HS-5 (cell line): Measurements from ENCODE around the gene HRC.
"Not testable (repeated sequence)": the region's sequence is repeated elsewhere in the genome, so short reads cannot be mapped to it uniquely, and the experiment has no call there.

Source experiments
- DNase-seq: peaks from one replicate; pipeline ENCODE4 v3.0.0-alpha.2; 2012; ENCODE audit warnings: low read depth

Gene HRC, protein sequence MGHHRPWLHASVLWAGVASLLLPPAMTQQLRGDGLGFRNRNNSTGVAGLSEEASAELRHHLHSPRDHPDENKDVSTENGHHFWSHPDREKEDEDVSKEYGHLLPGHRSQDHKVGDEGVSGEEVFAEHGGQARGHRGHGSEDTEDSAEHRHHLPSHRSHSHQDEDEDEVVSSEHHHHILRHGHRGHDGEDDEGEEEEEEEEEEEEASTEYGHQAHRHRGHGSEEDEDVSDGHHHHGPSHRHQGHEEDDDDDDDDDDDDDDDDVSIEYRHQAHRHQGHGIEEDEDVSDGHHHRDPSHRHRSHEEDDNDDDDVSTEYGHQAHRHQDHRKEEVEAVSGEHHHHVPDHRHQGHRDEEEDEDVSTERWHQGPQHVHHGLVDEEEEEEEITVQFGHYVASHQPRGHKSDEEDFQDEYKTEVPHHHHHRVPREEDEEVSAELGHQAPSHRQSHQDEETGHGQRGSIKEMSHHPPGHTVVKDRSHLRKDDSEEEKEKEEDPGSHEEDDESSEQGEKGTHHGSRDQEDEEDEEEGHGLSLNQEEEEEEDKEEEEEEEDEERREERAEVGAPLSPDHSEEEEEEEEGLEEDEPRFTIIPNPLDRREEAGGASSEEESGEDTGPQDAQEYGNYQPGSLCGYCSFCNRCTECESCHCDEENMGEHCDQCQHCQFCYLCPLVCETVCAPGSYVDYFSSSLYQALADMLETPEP

DNA sequence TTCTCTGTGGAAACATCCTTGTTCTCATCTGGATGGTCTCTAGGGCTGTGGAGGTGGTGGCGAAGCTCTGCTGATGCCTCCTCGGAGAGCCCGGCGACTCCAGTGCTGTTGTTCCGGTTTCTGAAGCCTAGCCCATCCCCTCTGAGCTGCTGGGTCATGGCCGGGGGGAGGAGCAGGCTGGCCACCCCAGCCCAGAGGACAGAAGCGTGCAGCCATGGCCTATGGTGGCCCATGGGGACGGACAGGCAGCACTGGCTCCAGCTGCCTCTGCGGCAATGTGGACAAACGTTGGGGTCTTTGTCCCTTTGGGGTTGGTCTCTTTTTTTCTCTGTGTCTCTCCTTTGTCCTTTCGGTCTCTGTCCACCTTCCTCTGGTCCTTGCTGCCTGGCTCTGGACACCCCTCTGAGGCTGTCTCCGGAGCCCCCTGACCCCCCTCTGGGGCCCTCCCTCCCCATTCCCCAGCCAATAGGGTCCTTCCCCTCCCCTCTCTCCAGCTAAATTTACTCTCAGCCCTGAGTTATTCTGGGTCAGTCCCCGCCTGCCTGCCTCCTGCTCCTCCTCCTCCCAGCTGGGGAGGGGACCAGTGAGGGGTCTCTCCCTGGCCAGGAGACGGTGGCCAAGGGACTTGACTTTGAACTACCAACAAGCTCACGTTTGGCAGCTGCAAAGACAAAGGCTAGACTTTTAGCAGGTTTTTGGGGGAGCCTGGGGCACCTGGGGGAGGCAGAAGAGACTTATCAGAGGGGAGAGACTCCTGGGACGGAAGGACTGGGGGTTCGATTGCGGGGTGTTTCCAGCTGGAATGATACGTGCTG, at the start of gene HRC:
TSS of gene HRC (minus strand) at position 392 of the 815 bp plus-strand sequence. CDS start at position 233, 159 bp downstream.
- no peak for DNase-seq

DNA sequence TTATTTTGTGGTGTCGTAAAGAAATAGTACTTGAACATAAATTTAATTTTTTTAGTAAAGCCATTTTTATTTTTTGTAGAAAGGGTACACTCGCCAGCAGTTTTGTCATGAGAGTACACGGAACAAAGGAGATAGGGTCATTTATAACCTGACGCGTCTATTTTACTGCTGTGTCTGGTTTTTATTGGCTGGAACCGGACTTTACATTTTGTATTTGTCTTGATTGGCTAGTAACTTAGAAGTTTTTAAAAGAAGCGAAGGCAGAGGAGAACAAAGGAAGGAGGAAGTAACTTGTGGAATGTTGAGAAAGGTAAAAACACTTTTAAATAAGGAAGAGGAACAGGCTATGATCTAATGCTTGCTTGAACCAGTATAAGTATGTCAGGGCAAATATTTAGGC, 45.8 kb upstream of the HRC start:
- no peak for DNase-seq

DNA sequence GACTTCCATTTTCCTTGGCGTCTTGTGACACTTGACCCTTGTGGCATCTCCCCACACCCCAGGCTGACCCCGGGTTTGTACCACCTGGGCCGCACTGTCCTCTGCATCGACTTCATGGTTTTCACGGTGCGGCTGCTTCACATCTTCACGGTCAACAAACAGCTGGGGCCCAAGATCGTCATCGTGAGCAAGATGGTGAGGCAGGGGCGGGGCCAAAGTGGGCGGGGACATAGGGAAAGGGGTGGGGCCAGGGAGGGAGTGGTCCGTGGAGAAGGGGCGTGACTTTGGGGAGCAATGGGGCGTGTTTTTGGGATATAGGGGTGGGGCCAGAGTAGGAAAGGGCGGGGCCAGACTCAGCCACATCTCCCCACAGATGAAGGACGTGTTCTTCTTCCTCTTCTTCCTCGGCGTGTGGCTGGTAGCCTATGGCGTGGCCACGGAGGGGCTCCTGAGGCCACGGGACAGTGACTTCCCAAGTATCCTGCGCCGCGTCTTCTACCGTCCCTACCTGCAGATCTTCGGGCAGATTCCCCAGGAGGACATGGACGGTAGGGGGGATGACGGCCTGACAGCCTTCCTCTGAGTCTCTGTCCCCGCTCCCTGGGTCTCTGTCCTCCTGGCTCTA, 45.2 kb upstream of the HRC start:
- no peak for DNase-seq

DNA sequence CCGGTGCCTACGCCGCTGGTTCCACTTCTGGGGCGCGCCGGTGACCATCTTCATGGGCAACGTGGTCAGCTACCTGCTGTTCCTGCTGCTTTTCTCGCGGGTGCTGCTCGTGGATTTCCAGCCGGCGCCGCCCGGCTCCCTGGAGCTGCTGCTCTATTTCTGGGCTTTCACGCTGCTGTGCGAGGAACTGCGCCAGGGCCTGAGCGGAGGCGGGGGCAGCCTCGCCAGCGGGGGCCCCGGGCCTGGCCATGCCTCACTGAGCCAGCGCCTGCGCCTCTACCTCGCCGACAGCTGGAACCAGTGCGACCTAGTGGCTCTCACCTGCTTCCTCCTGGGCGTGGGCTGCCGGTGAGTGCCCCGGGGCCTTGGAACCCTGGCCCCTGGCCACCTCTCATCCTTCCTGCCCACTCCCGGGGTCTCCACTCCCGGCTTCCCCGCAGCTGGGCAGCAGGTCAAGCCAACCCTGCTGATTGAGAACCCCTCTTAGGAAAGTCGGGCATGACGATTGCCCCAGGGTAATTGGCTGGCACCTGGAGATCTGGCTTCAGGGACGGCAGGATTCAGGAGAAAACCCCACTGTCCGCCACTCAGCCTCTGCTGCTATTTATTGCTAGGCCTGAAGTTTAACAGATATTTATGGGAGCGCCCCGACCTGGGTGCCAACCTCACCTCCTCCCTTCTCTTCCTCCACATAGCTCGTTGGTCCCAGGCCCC, 41.5 kb upstream of the HRC start:
- DNase-seq: no peak

DNA sequence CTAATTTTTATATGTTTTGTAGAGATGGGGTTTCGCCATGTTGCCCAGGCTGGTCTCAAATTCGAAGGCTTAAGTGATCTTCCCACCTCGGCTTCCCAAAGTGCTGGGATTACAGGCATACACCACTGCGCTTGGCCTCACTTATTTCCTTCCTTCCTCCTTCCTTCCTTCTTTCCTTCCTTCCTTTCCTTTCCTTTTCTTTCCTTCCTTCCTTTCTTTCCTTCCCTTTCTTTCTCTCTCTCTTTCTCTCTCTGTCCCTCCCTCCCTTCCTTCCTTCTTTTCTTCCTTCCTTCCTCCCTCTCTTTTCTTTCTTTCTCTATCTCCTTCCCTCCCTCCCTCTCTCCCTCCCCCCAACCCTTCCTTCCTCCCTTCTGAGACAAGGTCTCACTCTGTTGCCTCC, 39.2 kb upstream of the HRC start:
- DNase-seq: no peak

DNA sequence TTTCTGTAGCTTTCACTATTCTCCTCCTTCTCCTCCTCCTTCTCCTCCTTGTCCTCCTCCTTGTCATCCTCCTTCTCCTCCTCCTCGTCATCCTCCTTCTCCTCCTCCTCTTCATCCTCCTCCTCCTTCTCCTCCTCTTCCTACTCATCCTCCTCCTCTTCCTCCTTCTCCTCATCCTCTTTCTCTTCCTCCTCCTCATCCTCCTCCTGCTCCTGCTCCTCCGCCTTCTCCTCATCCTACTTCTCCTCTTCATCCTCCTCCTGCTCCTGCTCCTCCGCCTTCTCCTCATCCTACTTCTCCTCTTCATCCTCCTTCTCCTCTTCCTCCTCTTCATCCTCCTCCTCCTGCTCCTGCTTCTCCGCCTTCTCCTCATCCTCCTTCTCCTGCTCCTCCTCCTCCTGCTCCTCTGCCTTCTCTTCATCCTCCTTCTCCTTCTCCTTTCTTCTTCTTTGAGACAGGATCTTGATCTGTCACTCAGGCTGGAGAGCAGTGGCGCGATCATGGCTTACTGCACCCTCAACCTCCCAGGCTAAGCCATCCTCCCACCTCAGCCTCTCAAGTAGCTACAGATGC, 38.7 kb upstream of the HRC start:
- DNase-seq: no peak

DNA sequence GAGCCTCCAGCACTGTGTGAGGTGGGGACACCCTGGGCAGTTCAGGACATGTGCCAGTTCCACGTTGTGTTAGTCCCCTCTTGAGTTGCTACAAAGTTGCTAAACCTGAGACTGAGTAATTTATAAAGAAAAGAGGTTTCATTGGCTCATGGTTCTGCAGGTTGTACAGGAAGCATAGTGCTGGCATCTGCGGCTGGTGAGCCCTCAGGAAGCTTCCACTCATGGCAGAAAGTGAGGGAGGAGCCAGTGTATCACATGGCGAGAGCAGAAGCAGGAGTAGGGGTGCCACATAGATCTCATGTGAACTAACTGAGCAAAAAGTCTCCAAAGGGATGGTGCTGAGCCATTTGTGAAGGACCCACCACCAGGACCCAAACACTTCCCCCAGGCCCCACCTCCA, 35.6 kb upstream of the HRC start:
- DNase-seq: no peak

DNA sequence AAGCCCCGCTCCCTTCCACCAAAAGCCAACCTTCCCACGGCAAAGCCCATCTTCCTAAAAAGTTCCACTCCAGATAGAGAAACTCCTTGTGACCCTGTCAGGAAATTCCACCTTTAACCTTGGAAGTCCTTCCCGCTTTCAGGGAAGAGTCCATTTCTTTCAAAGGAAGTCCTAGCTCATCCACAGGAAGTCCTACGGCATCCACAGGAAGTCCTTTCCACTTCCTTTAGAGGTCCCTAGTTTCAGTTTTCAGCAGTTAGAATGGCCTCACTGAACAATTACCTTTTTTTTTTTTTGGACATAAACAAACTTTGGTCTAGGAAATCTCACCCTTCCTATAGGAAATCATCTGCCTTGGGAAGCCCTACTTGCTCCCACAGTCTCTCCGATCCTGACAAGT, 34.1 kb upstream of the HRC start:
- no peak for DNase-seq

DNA sequence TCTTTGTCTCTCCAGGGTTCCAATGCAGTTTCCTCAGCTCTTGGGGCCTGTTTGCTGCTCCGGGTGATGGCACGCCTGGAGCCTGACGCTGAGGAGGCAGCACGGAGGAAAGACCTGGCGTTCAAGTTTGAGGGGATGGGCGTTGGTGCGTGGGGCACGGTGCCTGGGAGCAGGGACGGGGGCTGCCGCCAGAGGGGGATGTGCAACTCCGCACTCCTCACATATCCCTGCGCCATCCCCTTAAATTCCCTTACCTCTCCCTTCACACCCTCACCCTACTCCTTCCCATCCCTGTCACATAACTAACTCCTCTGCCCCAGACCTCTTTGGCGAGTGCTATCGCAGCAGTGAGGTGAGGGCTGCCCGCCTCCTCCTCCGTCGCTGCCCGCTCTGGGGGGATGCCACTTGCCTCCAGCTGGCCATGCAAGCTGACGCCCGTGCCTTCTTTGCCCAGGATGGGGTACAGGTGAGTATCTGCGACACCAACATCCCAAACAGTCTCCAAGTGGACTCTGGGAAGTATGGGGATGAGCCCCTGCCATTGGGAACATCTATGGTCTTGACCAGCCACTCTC, 33.5 kb upstream of the HRC start:
- no peak for DNase-seq

DNA sequence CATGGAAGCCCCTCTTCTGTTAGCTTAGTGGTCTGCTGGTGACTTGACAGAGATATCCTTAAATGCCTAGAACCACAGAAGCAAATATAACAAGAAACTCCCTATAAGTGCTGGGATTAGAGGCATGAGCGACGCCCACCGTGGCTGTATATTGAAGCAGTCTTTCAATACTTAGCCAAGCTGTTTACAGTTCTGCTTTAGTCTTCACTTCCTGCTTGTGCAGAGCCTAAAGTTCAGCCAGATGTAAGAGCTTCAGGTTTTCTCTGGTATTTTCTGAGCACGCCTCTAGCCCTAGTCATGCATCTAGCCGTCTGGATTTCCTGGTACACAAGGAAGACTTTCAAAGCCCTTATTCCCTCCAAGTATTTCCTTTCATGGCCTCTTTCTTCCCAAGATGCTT, 30.9 kb upstream of the HRC start:
- DNase-seq: no peak

DNA sequence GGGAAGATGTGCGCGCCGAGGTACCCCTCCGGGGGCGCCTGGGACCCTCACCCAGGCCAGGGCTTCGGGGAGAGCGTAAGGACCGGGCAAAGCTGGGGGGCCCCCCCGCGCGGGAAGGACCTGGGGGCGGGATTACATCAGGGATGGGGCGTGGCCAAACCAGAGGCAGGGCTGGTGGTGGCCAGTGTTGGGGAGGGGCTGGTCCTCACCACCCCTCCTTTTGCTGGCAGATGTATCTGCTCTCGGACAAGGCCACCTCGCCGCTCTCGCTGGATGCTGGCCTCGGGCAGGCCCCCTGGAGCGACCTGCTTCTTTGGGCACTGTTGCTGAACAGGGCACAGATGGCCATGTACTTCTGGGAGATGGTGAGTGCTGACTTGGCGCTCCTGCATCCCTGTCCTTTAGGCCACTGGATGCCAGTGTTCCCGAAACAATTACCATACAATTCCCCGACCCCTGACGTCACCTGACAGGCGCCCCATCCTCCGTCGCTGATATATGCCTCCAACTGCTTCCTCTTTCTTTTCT, 27.7 kb upstream of the HRC start:
- DNase-seq: no peak

DNA sequence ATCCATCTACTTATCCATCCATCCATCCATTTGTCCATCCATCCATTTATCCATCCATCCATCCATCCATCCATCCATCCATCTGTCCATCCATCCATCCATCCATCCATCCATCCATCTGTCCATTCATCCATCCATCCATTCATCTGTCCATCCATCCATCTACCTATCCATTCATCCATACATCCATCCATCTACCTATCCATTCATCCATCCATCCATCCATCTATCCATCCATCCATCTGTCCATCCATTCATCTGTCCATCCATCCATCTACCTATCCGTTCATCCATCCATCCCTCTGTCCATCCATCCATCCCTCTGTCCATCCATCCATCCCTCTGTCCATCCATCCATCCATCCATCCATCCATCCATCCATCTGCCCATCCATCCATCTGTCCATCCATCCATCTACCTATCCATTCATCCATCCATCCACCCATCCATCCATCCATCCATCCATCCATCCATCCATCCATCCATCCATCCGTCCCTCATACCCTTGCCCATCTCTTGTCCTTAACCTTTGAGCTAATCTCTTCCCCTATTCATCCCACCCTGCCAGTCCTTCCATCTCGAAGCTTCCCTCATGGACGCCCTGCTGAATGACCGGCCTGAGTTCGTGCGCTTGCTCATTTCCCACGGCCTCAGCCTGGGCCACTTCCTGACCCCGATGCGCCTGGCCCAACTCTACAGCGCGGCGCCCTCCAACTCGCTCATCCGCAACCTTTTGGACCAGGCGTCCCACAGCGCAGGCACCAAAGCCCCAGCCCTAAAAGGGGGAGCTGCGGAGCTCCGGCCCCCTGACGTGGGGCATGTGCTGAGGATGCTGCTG, 27.0 kb upstream of the HRC start:
- not testable (repeated sequence) for DNase-seq

DNA sequence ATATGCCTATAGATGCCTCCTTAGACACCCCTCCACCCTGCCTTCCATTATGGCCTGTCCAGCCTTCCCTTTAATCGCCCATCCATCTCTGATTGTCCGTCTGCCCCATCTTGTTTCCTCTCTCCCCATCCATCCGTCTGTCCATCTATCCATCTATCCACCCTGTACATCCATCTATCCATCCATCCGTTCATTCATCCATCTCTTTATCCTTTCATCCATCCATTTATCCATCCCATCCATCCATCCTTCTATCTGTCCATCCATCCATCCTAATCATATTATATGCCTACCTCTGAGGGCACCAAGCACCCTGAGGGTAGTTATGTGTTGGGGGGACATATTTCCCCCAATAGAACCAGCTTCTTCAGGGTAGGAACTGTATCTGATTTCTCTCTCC, 25.5 kb upstream of the HRC start:
- no peak for DNase-seq

DNA sequence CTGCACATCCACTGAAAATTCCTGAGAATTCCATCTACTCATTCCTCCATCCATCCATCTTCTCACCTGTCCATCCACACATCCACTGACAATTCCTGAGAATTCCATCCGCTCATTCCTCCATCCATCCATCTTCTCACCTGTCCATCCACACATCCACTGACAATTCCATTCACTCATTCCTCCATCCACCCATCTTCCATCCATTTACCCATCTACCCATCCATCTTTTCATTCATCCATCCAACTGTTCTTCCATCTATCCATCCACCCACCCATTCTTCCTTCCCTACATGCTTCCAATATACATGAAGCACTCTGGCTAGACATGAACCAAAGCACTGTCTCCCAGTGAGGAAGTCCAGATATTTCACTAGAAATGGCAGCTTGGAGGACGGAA, 18.0 kb upstream of the HRC start:
- DNase-seq: no peak

DNA sequence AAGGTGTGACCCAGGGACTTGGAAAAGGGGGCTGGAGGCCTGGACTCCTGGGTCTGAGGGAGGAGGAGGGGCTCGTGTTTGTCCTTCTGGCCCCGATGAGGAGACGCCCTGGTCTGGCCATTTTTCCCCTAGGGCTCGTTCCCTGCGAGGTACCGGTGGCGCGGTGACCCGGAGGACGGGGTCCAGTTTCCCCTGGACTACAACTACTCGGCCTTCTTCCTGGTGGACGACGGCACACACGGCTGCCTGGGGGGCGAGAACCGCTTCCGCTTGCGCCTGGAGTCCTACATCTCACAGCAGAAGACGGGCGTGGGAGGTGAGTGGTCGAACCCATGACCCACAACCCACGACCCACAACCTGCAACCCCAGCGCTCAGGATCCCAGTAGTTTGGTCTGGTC, 13.2 kb upstream of the HRC start:
- no peak for DNase-seq

DNA sequence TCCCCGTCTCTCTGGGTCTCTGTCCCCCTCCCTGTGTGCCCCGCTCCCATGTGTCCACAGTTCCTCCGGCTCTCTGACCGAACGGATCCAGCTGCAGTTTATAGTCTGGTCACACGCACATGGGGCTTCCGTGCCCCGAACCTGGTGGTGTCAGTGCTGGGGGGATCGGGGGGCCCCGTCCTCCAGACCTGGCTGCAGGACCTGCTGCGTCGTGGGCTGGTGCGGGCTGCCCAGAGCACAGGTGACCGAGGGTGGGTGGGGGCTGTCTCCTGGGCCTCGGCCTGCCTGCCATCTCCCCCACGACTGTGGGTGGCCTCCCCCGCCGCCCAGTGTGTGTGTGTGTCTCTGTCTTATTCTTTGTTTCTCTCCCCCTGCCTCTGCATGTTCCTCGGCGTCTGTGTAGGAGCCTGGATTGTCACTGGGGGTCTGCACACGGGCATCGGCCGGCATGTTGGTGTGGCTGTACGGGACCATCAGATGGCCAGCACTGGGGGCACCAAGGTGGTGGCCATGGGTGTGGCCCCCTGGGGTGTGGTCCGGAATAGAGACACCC, 12.7 kb upstream of the HRC start:
- DNase-seq: no peak

DNA sequence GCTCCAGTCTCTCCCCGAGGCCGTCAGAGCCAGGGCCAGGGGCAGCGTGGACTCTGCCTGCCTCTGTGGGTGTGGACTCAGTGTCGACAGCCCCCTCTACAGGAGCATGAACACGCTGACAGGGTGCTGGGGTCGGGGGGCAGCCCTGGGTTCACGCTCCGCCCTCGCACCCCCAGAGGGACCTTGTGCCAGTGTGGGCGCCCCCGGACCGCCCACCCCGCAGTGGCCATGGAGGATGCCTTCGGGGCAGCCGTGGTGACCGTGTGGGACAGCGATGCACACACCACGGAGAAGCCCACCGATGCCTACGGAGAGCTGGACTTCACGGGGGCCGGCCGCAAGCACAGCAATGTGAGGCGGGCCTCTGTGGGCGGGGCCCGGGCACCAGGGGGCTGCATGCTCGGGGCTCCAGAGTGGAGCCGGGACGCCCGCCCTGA, 10.7 kb upstream of the HRC start:
- DNase-seq: no peak

DNA sequence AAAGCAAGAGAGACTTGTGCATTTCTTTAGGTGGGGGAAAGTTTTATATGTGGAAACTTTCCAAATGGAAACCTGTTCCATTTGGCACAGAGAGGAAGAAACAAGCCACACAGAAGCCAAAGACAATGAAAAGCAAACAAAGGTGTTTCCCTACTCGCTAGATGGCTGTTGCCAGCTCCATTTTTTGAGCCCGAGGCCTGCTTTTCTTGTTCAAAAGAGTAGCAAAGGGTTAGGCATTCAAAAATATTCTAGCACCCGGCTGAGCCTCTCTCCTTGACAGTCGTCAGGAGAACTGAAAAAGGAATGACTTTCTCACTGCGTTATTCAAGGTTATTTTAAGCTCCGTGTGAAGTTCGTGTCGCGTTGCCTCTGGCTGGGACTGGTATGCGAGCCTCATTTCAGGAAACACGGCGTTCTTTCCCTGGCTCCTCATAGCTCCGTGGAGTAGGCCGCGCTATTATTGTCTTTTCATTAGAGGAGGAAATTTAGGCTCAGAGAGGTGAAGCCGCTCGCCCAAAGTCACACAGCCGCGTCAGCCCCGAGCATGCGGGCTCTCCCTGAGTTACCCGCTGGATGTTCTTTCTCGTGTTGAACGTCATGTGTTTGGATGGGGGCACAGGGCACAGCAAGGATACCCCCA, 10.0 kb upstream of the HRC start:
- no peak for DNase-seq

DNA sequence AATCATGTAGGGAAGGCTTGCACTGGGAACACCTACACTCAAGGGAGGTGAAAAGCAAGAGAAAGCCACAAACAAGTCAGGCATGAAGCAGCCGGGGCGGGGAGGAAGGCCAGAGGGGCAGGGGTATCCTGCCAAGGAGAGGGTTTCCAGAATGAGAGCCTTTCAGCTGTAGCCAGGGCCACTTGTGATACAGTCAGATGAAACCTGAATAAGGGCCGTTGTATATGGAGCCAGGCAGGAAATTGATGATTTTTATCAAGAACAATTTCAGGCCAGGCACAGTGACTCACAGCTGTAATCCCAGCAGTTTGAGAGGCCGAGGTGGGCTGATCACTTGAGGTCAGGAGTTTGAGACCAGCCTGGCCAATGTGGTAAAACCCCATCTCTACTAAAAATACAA, 6.8 kb upstream of the HRC start:
- DNase-seq: no peak
